Skeletal muscle cell (primary cell): ENCODE measurements around the gene GPATCH2L.

Experiments used
- DNase-seq: peaks from one replicate; pipeline ENCODE4 v3.0.0-alpha.2; 2010; ENCODE audit warnings: low read depth
- H3K4me3 ChIP-seq: 2 replicates; pipeline ENCODE4 v1.5.1; 2011; ENCODE audit warnings: low read depth, mild to moderate bottlenecking, control low read depth, low read length, moderate library complexity

GPATCH2L gene

DNA sequence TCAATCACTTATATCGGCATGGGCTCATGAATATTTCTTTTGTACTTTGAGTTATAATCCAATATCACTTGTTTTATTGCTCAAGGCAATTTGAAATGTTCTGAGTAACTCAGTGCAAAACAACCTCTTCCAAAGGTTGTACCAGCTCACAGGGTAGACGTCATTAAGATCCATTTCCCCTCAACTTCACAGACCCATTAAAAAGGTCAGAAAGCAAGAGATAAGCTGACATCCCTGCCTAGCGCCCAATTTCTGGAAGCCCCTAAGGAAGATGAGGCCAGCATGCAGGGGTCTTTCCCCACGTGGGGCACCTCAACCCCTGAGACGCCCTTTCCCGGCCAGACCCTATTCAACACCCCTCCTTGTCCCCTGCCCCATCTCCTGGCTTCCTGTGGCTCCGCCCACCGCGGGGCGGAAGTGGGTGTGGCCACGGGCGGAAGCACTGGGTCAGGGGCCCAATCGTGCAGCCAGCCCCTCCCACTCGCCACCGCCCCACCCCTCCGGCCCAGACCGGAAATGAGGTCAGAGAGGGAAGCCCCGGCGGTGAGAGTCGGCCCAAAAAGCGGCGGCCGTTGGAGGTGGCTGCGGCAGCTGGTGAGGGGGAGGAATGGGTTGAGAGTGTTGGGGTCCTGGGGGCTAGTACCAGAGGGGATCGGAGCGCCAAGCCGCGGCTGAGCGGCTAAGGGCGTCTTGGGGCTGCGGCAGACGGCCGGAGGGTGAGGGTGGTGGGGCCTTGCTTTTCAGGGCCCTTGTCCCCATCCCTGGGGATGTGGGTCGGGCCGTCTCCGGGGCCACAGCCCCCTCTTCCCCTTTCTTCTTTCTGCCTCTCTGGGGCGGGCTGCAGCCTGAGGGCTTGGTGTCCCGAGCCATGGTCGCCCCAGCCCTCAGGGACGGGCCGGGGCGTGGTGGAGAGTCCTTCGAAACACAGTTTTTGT is at the start of gene GPATCH2L:
TSS of gene GPATCH2L (plus strand) at position 525 of the 935 bp plus-strand sequence. CDS start 2,442 bp downstream, outside the sequence.
- H3K4me3 ChIP-seq: peak within 1 kb of the TSS; percentile 100
- peak; percentile 43 for DNase-seq

DNA sequence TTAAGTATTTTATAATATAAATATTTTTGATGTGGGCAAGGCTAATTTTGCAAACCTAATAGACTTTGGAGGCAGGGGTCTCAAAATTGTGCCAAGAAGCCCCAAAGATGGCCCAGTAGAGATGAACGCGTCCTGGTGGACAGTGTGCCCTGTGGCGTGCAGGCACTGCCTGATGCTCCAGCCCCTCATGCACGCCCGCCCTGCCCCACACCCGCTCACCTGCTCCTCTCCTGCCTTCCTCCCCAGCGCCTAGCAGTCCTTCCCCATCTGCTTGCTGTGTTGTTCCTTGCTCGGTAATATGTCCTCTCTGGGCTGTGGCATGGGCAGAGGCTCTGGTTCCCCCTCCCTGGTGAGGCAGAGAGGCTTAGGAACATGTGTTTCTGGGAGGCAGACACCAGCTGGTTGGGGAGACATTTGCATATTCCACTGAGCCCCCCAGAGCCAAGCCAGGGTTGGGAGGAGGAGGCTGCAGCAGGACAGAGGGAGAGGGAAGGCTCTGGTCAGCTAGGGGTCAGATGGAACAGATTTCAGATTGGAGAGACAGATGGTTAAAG is 46.8 kb upstream of the GPATCH2L start:
- no peak for DNase-seq
- no peak overlapping the region for H3K4me3 ChIP-seq

DNA sequence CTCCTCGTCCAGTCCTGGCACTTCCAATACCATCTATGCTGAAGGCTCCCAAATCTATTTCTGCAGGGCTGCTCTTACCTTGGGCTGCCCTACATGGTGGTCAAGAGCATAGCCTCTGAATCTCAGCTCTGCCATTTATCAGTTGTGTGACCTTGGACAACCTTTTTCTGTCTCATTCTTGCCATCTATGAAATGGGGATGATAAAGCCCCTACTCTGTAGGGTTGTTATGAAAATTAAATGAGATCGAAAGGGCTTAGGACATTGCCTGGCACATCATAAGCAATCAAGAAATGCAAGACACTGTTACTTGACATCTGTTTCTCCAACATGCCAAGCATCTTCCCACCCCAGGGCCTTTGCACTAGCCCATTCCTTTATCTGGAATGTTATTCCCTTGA is 45.5 kb upstream of the GPATCH2L start:
- H3K4me3 ChIP-seq: no peak overlapping the region
- no peak for DNase-seq

DNA sequence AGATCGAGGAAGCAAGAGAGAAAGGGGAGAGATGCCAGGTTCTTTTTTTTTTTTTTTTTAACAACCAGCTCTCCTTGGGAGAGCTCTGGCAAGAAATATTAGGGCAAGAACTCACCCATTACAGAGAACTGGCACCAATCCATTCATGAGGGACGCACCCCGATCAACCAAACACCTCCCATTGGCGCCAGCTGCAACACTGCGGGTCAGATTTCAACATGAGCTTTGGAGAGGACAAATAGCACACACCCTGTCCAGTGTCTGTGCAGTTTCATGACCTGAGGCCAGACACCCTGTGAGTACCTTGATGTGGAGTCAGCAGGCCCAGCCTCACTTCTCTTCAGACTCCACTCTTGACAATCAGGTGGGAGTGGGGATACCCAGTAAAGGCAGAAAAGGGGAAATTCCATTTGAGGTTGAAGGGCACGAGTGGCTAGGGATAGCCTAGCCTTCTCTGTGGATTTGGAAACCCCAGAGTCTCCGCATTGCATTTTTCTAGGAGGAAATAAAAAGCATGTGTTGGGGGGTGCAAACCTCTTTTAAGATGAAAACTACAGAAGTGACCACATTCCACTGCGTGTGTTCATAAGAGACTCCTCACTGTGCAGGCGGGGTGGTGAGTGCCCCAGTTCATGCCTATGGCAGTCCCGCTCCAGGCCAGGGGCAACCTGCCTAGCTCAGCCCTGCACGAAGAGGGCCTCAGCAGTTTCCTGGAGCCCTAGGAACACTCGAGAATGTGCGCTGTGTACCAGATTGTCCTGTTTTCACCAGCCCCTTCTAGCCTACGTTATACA is 42.4 kb upstream of the GPATCH2L start:
- no peak for DNase-seq
- no peak overlapping the region for H3K4me3 ChIP-seq

DNA sequence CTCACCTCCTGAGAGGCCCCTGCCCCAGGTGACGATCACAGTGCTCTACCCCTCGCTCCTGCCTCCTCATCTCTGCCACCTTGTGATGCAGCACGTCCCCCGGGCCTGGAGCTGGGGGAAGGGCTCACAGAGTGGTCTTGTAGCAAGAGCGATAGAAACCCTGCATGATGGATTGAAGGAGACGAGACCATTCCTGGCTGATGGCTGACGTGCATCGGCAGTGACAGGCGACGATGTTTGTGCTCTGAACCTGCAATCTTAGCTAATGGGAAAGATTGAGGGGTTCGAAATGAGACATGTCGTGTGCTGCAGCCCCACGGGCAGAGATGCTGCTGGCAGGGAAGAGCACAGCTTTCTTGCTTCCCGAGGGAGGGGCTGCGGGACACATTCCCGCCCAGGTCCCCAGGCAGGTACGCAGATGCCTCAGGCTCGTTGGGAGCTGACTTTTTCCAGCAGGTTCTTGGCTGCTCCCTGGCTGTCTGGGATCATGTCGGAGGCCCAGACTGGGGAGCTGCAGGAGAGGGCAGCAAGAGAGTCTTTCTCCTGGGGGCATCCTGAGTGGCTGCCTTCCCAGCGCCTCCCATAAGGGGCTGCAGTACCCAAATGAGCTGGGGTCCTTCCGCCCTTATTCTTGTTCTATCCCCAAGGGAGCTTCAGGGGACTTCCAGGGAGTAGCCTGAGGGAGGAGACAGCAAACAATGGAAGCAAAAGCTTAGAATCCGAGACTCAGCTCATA is 38.7 kb upstream of the GPATCH2L start:
- H3K4me3 ChIP-seq: no peak overlapping the region
- DNase-seq: no peak

DNA sequence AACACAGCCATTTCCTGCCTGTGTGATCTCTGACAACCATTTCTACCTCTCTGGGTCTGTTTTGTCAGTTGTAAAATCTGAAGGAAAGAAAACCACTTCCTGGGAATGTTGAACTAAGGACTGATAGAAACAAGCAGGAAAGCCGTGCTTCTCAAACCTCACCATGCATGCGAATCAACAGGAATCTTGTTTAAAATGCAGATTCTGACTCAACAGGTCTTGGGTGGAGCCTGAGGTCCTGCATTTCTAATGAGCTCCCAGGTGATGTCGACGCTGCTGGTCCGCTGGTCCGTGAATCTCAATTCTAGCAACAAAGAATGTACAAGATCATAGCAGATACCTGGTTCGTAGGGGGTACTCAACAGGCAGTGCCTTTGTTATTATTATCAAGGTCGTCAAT is 38.0 kb upstream of the GPATCH2L start:
- no peak for DNase-seq

DNA sequence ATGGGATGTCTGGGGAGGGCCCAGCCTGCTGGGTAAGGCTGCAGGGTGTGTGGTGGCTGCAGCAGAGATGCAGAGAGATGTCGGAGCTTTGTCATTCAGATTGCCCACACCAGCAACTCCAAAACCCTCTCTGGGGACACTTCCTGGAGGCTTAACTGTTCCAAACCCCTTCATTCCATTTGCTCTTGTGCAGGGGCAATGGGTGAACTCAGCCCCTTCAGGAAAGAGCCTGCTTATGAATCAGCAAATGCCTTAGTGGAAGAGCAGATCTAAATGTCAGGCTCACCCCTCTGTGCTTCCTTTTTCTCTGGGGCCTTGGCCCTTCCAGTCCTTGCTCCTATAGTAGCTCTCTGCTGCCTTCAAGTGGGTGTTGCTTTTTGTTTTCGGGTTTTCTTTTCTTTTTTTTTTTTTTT is 36.7 kb upstream of the GPATCH2L start:
- H3K4me3 ChIP-seq: no peak overlapping the region
- DNase-seq: no peak

More for the DNA sequence above, 38.0 kb upstream of the GPATCH2L start:
- no peak overlapping the region for H3K4me3 ChIP-seq

DNA sequence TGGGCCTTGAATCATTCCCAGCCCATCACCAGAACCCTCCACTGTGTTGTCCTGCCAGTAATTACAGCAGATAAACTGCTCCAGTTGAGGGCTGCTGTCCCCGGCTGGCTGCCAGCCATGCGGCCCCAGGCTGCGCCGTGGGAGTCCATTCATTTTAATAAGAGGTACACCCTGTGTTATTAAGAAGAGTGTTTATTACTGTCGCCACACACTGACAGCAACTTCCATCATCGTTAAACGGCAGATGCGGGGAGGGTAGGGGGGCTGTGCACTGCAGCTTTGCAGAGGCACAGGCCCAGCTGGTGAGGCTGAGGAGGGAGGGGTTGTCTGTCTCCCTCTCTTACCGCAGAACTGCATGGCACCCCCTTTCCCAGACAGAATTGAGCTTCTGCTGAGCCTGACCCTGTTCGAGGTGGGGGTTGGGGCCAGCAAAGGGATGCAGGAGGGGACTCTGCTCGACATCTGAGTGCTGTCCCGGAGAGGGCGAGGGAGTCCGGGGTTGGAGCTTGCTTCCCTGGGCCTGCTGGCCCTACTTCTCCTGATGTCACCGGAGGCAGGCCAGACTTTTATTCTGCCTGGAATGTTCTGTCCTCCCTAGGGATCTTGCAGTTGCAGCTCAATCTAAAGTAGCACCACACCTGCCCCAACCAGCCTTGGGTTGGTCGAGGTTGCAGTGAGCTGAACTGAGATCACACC is 33.8 kb upstream of the GPATCH2L start:
- no peak for DNase-seq
- no peak overlapping the region for H3K4me3 ChIP-seq

DNA sequence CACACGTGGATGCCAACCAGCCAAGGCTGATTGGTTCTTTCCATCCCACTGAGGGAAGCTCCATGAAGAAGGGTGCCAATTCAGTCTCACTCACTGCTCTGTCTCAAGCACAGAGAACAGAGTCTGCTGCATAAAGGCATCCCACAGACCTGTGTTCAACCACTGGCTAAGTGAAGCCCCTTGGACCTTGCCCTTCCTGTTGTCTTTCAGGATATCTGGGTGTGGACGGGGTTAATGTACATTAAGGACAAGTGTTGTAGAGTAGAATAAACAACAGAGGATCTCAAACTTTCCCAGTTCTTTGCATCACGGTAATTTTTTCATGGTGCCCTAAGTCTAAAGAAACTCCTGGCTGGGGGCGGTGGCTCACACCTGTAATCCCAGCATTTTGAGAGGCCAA is 33.1 kb upstream of the GPATCH2L start:
- no peak overlapping the region for H3K4me3 ChIP-seq
- no peak for DNase-seq

DNA sequence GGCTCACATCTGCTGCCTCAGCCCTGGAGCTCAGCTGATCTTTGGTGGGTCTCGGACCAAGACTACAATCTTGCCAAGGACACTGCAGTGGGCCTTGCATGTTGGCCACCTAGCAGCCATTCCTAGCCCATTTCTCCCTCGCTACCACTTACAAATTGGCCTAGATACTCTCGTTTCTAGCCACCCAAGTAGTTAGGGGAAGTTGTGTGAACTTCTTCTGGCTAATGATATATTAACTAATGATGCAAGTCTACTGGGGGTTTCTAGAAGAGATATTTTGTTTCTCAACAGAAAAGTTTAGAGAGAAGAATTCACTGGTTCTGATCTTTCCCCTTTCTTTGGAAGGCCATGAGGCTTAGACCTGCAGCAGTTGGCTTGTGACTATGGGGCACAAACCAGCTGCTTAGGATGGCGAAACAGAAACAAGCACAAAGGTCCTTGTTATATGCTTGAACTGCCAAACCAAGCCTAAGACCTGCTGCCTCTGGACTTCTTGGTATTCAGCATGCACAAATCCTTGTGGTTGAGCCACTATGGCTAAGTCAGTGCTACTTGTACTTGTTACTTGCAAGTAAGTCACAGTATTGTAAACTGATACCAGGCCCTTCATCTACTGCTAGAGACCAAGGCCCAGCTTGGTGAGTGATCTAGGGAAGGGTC is 30.5 kb upstream of the GPATCH2L start:
- DNase-seq: no peak
- no peak overlapping the region for H3K4me3 ChIP-seq

DNA sequence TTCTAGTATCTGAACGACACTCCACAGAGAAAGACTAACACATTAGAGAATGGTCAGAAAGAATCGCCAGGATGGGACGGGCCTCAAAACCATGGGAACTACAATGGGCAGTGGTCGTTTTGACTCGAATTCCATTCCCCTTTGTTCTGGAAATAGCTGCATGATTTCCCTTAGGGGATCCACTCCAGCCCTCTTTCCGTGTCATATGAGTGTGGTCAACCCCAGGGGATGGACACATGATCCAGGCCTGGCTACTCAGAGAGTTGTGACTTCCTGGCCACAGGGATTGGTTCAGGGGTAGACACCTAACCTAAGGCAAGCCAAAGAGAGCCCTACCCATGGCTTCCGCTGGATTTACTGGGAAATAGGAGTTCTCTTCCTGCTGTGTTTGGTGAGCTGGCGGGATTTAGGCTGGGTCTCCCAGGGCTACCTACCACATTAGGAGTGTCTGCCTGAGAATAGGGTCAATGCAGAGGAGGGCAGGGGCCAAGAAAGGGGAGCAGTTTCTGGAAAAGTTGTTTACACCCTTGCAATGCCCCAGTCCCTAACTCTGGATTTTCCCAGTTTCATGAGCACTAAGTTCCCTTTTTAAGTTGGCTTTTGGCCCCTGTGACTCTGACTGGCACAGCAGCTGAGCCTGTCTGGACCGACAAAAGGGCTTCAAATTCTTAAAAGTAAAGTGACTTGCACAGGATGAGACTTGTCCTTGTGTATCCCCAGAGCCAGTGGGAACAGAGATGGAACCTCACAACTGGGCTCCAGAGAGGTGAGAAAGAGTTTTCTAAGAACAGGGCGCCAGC is 28.1 kb upstream of the GPATCH2L start:
- H3K4me3 ChIP-seq: no peak overlapping the region
- no peak for DNase-seq

DNA sequence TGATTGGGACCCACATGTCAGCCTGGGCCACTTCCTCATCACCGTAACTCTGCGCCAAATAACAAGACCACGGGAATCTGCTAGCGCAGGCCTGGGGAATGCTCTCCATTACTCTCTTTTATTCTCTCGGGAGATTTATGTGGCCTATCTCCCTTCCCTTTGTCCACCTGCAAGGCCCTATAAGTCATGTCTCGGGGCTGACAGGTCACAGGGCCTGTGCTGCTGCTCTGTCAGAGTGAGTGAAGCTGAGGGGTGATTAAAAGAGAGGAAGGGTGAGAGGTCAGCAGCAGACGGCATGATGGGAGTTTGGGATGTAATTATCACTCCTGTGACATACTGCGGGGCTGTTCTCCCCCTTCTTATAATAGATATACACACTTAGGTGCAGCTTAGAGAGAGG is 26.2 kb upstream of the GPATCH2L start:
- H3K4me3 ChIP-seq: no peak overlapping the region

DNA sequence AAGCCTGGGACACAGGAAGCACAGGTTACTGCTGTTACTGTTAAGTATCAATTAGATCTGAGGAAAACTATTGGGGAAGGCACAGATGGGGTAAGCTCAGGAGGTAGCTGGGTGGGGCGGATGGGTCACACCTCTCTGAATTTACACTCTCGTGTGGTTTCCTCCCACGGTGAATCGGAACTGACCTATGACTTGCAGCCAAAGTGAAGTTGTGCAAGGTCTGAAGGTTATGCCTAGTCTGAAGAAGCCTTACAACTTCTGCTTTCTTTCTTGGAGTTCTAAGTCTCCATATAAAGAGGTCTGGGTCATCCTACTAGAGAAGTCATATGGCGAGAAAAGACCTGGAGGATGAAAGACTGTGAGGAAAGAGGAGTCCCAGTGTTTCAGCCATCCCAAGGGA is 25.6 kb upstream of the GPATCH2L start:
- no peak for DNase-seq
- no peak overlapping the region for H3K4me3 ChIP-seq

More for the DNA sequence above, 26.2 kb upstream of the GPATCH2L start:
- DNase-seq: no peak

DNA sequence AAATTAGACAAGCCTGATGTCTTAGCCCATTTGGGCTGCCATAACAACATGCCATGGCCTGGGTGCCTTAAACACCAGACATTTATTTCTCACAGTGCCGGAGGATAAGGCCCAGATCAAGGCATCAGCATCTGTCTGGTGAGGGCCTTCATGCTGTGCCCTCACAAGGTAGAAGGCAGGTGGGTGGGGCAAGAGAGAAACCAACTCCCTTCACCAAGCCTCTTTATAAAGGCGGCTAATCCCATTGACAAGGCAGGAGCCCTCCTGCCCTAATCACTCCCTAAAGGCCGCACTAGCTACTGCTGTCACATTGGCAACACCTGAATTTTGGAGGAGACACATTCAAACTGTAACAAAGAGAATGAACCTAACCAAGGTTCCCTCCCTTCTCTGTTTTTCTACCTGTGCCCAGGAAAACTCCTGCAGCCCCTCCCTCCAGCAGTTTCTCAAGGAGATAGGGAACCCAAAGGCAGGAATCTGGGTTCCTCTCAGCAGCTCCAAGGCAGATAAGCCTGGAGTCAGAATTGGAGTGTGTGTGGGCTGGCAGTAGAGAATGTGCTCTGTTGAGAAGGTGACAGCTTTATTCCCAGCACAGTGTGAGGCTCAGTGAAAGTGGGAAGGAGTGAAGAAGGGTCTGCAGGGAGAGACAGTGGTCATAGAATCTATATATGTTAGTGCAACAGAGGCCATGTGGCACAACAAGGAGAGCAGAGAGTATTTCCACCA is 21.7 kb upstream of the GPATCH2L start:
- H3K4me3 ChIP-seq: no peak overlapping the region
- no peak for DNase-seq

DNA sequence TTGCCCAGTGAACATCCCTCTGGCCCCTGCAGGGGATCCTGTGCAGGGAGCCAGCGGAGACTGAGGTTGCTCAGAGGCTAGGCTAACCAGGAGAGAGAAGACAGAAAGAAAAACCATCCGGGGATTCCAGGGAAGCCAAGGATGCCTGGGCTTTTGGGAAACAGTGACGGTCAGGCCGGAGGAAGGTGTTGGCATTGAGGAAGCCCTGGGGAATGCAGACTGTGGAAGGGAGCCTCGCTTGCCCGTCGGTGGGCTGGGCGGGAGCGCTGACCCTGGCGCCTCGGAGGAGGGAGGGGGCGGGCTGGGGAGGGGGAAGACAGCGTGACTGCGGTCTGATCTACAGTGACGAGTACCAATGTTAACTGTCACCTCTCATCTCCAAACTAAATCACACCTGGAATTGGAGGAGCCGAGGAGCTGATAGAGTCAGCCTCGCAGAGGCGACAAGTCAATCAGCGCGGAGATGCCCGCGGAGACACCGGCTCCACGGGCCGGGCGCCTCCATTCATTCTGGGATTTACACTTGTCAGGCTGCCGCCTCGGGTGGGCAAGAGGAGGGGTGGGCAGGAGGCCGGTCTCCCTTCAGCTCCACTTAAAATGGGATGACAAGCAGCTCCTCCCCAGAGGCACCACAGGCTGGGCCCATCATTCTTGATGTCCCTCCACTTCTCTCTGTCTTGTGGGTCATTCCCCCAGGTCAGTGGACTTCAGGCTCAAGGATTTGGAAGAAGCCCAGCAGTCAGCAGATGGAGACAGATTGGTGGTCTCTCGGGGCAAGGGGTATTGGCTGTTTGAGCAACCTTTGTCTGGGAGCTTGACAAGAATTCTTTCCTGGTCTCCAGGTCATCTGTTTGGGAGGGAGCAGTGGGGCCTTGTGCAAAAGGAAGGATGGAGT is 20.4 kb upstream of the GPATCH2L start:
- no peak overlapping the region for H3K4me3 ChIP-seq
- DNase-seq: no peak

DNA sequence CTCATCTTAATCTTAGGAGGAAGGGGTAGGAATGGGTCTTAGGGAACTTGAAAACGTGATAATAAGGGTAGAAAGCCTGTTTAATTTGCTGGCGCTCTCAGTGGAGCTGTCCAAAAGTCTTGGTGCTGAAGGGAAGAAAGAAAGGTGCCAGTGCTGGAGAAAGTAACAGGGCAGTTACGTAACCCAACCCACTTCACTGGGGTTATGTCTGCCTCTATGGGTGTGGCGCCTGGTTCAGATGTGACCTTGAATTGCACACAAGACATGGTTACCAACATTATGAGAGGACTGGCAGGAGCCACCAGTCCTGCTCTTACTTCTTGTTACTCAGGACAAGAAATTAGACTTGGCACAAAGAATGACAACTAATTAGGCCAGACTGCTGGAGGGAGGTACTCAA is 18.6 kb upstream of the GPATCH2L start:
- H3K4me3 ChIP-seq: no peak overlapping the region
- DNase-seq: no peak
